Uterus (tissue), 2 donors: ENCODE measurements around the gene BUB1.

Experiments
- POLR2A ChIP-seq, 2 donors: fragments of 450-650 bp; IDR thresholded peaks; one replicate each; pipeline ENCODE4 v1.6.1; 2016; ENCODE audit warnings: antibody characterized with exemption in 2 of 2, mild to moderate bottlenecking in 1 of 2, moderate library complexity in 1 of 2
- TF ChIP-seq, protein P1 (sequence below), 4 experiments: fragments of 200-600 bp in 2 of 4; fragments of 450-650 bp in 2 of 4; sonication (generic) in 2 of 4; IDR thresholded peaks; one replicate each; pipeline ENCODE4 v1.5.1; 2016 to 2019; ENCODE audit warnings: antibody characterized with exemption in 4 of 4, mild to moderate bottlenecking in 2 of 4, moderate library complexity in 1 of 4

DNA sequence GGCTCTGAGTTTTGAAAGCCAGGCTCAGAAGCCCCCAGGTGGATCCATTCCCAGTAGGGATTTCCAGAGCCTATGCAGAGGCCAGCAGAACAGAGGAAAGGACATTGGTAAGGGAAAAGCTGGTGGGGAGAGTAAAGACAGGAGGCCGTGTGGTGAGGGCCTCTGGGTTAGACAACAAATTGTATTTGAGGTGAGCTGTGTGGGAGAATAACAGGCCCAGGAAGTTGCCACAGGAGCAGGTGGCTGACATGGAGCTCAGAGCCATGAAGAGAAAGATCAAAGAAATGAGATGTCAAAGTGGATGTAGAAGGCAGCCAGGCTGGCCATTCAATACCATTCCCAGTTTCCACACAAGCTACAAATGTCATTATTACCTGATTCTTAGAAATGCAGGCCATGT, 8.8 kb downstream of the BUB1 start:
- TF ChIP-seq, protein P1, sequence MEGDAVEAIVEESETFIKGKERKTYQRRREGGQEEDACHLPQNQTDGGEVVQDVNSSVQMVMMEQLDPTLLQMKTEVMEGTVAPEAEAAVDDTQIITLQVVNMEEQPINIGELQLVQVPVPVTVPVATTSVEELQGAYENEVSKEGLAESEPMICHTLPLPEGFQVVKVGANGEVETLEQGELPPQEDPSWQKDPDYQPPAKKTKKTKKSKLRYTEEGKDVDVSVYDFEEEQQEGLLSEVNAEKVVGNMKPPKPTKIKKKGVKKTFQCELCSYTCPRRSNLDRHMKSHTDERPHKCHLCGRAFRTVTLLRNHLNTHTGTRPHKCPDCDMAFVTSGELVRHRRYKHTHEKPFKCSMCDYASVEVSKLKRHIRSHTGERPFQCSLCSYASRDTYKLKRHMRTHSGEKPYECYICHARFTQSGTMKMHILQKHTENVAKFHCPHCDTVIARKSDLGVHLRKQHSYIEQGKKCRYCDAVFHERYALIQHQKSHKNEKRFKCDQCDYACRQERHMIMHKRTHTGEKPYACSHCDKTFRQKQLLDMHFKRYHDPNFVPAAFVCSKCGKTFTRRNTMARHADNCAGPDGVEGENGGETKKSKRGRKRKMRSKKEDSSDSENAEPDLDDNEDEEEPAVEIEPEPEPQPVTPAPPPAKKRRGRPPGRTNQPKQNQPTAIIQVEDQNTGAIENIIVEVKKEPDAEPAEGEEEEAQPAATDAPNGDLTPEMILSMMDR (IDR thresholded peaks at IDR 0.05) = no peak
- TF ChIP-seq POLR2A (IDR thresholded peaks at IDR 0.05) = no peak
